H9 (cell line): ENCODE measurements around the gene USH2A. TPM values are rescaled to one million over a fixed set of nuclear protein-coding genes. Genes with fewer than 3 reads are reported as not detected.

Experiments
- DNase-seq: peaks from one replicate; pipeline ENCODE4 v3.0.0-alpha.2; 2017
- H2AFZ ChIP-seq: one replicate; pipeline ENCODE4 v1.6.1; 2013; ENCODE audit warnings: mild to moderate bottlenecking, low read length, control low read depth, moderate library complexity
- H2AK5ac ChIP-seq: 2 replicates; pipeline ENCODE4 v1.6.1; 2013; ENCODE audit warnings: low read length, control low read depth, mixed read lengths; ENCODE audit not compliant: insufficient read length
- H2BK120ac ChIP-seq: one replicate; pipeline ENCODE4 v1.6.1; 2013; ENCODE audit warnings: low read depth, mild to moderate bottlenecking, low read length, control low read depth, inconsistent platforms; ENCODE audit not compliant: poor library complexity, severe bottlenecking
- H2BK12ac ChIP-seq: 2 replicates; pipeline ENCODE4 v1.6.1; 2013; ENCODE audit warnings: low read length, control low read depth, mixed read lengths, low read depth; ENCODE audit not compliant: insufficient read length
- H2BK15ac ChIP-seq: 2 replicates; pipeline ENCODE4 v1.6.1; 2013; ENCODE audit warnings: low read depth, low read length, control low read depth
- H2BK20ac ChIP-seq: one replicate; pipeline ENCODE4 v1.6.1; 2013; ENCODE audit warnings: low read depth, mild to moderate bottlenecking, low read length, control low read depth, inconsistent platforms; ENCODE audit not compliant: poor library complexity, severe bottlenecking
- H2BK5ac ChIP-seq: 2 replicates; pipeline ENCODE4 v1.6.1; 2013; ENCODE audit warnings: low read length, control low read depth, mixed read lengths; ENCODE audit not compliant: insufficient read length
- H3K14ac ChIP-seq: 2 replicates; pipeline ENCODE4 v1.6.1; 2013; ENCODE audit warnings: low read length, control low read depth; ENCODE audit not compliant: insufficient read depth
- H3K18ac ChIP-seq: 2 replicates; pipeline ENCODE4 v1.6.1; 2013; ENCODE audit warnings: low read depth, mild to moderate bottlenecking, mixed read lengths, low read length, control low read depth; ENCODE audit not compliant: insufficient read length
- H3K23ac ChIP-seq: 2 replicates; pipeline ENCODE4 v1.6.1; 2013; ENCODE audit warnings: low read length, control low read depth, mixed read lengths, low read depth; ENCODE audit not compliant: insufficient read length
- H3K23me2 ChIP-seq: 2 replicates; pipeline ENCODE4 v1.6.1; 2013; ENCODE audit warnings: low read depth, mild to moderate bottlenecking, mixed read lengths, low read length, control low read depth; ENCODE audit not compliant: insufficient read length, poor library complexity, severe bottlenecking
- H3K27ac ChIP-seq: 2 replicates; pipeline ENCODE4 v1.5.1; 2013; ENCODE audit warnings: low read length, control low read depth, mixed read lengths, low read depth; ENCODE audit not compliant: insufficient read length
- H3K27me3 ChIP-seq: 2 replicates; pipeline ENCODE4 v1.6.1; 2013; ENCODE audit warnings: low read length, control low read depth, inconsistent platforms; ENCODE audit not compliant: insufficient read depth
- H3K4ac ChIP-seq: 2 replicates; pipeline ENCODE4 v1.6.1; 2013; ENCODE audit warnings: low read depth, mild to moderate bottlenecking, control low read depth, inconsistent platforms, low read length, moderate library complexity
- H3K4me1 ChIP-seq: 2 replicates; pipeline ENCODE4 v1.6.1; 2013; ENCODE audit warnings: low read length, control low read depth, inconsistent platforms; ENCODE audit not compliant: insufficient read depth
- H3K4me2 ChIP-seq: 2 replicates; pipeline ENCODE4 v1.6.1; 2013; ENCODE audit warnings: low read length, control low read depth, mixed read lengths; ENCODE audit not compliant: insufficient read length, insufficient read depth
- H3K56ac ChIP-seq: 2 replicates; pipeline ENCODE4 v1.6.1; 2013; ENCODE audit warnings: low read depth, mild to moderate bottlenecking, mixed read lengths, low read length, control low read depth; ENCODE audit not compliant: insufficient read length
- H3K79me1 ChIP-seq: 2 replicates; pipeline ENCODE4 v1.6.1; 2013; ENCODE audit warnings: low read depth, mild to moderate bottlenecking, moderate library complexity, low read length, control low read depth, inconsistent platforms; ENCODE audit not compliant: insufficient read depth, poor library complexity, severe bottlenecking
- H3K79me2 ChIP-seq: 2 replicates; pipeline ENCODE4 v1.6.1; 2013; ENCODE audit warnings: low read length, control low read depth, inconsistent platforms; ENCODE audit not compliant: insufficient read depth
- H3K9ac ChIP-seq: 2 replicates; pipeline ENCODE4 v1.6.1; 2013; ENCODE audit warnings: low read length, control low read depth, mixed read lengths; ENCODE audit not compliant: insufficient read length; ENCODE audit errors: extremely low read depth
- H3K9me3 ChIP-seq: one replicate; pipeline ENCODE4 v1.6.1; 2013; ENCODE audit warnings: low read depth, low read length, inconsistent platforms; ENCODE audit not compliant: control insufficient read depth
- H3T11ph ChIP-seq: one replicate; pipeline ENCODE4 v1.6.1; 2013; ENCODE audit warnings: mild to moderate bottlenecking, low read length, control low read depth, inconsistent platforms
- H4K20me1 ChIP-seq: one replicate; pipeline ENCODE4 v1.6.1; 2013; ENCODE audit not compliant: control insufficient read depth, insufficient read length, insufficient read depth
- H4K5ac ChIP-seq: 2 replicates; pipeline ENCODE4 v1.6.1; 2013; ENCODE audit warnings: low read depth, mild to moderate bottlenecking, mixed read lengths, low read length, control low read depth; ENCODE audit not compliant: insufficient read length
- H4K8ac ChIP-seq: replicated peaks from 2 replicates; pipeline ENCODE4 v1.6.1; 2013; ENCODE audit warnings: low read length, control low read depth, mixed read lengths, low read depth; ENCODE audit not compliant: insufficient read length
- H4K91ac ChIP-seq: 2 replicates; pipeline ENCODE4 v1.6.1; 2013; ENCODE audit warnings: low read depth, mild to moderate bottlenecking, moderate library complexity, mixed read lengths, low read length, control low read depth; ENCODE audit not compliant: insufficient read length
- H3K27ac Mint-ChIP-seq, 3 experiments: 2 replicates in 2 of 3; 3 replicates in 1 of 3; pipeline ENCODE4 v1.8.0; 2020 to 2021; ENCODE audit warnings: mixed read lengths in 3 of 3, mild to moderate bottlenecking in 1 of 3, moderate library complexity in 1 of 3
- H3K27me3 Mint-ChIP-seq: 2 replicates; pipeline ENCODE4 v1.8.0; 2021; ENCODE audit warnings: low read depth, mild to moderate bottlenecking, moderate library complexity, mixed read lengths
- H3K36me3 Mint-ChIP-seq, 3 experiments: 2 replicates in 2 of 3; 3 replicates in 1 of 3; pipeline ENCODE4 v1.8.0; 2020 to 2021; ENCODE audit warnings: low read depth in 3 of 3, mixed read lengths in 3 of 3; ENCODE audit not compliant: insufficient read depth in 1 of 3
- H3K4me1 Mint-ChIP-seq, 2 experiments: 2 replicates each; pipeline ENCODE4 v1.8.0; 2020; ENCODE audit warnings: mixed read lengths in 2 of 2
- H3K4me3 Mint-ChIP-seq, 2 experiments: 2 replicates in 1 of 2; 3 replicates in 1 of 2; pipeline ENCODE4 v1.8.0; 2020 to 2021; ENCODE audit warnings: mild to moderate bottlenecking in 2 of 2, mixed read lengths in 2 of 2, moderate library complexity in 1 of 2
- H3K9me3 Mint-ChIP-seq, 2 experiments: 2 replicates in 1 of 2; 3 replicates in 1 of 2; pipeline ENCODE4 v1.8.0; 2020; ENCODE audit warnings: mild to moderate bottlenecking in 2 of 2, mixed read lengths in 2 of 2, moderate library complexity in 1 of 2
- WGBS: extraction: QIAGEN DNeasy Blood & Tissue Kit; methylation state at CpG from one replicate; pipeline ENCODE4 v1.1.7; 2013; ENCODE audit warnings: missing lambda C conversion rate, low lambda C conversion rate, mixed read lengths; ENCODE audit not compliant: insufficient read length; ENCODE audit errors: extremely low coverage; 5-methylcytosine and 5-hydroxymethylcytosine counted together
- total RNA-seq: library from RNA; stranded (reverse); gene quantifications from 2 replicates; pipeline ENCODE4 v1.2.1, GENCODE V29; 2021
- TF ChIP-seq, protein P1 (sequence below): fragments of 200-600 bp; sonication (generic); conservative IDR thresholded peaks from 3 replicates; pipeline ENCODE4 v1.8.0; 2021; ENCODE audit warnings: antibody characterized with exemption, mild to moderate bottlenecking

USH2A gene
- total RNA-seq, 1 experiment from 2014 or later: 0.11 TPM

GRCh38 chr1:215631489-215631888, 791.8 kb downstream of the USH2A start:
- Histone ChIP-seq H4K91ac (no peak overlapping the region), H4K8ac (no peak overlapping the region), H2AFZ (no peak overlapping the region), H3K56ac (no peak overlapping the region), H3K9ac (no peak overlapping the region), H2BK15ac (no peak overlapping the region), H4K20me1 (no peaks in the 10 kb centered on the region), H2BK12ac (no peak overlapping the region), H3K23ac (no peak overlapping the region), H3K4me1 (no peaks in the 10 kb centered on the region; the same call in 1 of the 2 replicates), H3K27ac (no peak overlapping the region), H3K14ac (no peak overlapping the region), H3K23me2 (no peaks in the 10 kb centered on the region), H3K18ac (no peak overlapping the region), H2AK5ac (no peak overlapping the region), H3K4me2 (no peak overlapping the region), H3K79me2 (no peaks in the 10 kb centered on the region), H3K79me1 (no peaks in the 10 kb centered on the region), H2BK120ac (no peak overlapping the region), H3K4ac (no peak overlapping the region), H2BK5ac (no peak overlapping the region), H4K5ac (no peak overlapping the region), H3K27me3 (no peaks in the 10 kb centered on the region), H3K9me3 (no peaks in the 10 kb centered on the region), H2BK20ac (no peak overlapping the region), H3T11ph (no peak overlapping the region)
- peaks cover 11 to 19% of the 10 kb centered on the region in 2 experiments for H3K4me1 Mint-ChIP-seq
- no peaks in the 10 kb centered on the region for H3K27me3 Mint-ChIP-seq
- H3K27ac Mint-ChIP-seq: no peak overlapping the region
- TF ChIP-seq, protein P1, sequence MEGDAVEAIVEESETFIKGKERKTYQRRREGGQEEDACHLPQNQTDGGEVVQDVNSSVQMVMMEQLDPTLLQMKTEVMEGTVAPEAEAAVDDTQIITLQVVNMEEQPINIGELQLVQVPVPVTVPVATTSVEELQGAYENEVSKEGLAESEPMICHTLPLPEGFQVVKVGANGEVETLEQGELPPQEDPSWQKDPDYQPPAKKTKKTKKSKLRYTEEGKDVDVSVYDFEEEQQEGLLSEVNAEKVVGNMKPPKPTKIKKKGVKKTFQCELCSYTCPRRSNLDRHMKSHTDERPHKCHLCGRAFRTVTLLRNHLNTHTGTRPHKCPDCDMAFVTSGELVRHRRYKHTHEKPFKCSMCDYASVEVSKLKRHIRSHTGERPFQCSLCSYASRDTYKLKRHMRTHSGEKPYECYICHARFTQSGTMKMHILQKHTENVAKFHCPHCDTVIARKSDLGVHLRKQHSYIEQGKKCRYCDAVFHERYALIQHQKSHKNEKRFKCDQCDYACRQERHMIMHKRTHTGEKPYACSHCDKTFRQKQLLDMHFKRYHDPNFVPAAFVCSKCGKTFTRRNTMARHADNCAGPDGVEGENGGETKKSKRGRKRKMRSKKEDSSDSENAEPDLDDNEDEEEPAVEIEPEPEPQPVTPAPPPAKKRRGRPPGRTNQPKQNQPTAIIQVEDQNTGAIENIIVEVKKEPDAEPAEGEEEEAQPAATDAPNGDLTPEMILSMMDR: no peak
- H3K4me3 Mint-ChIP-seq: no peak overlapping the region
- DNase-seq: no peak
- no peaks in the 10 kb centered on the region; a peak in 1 of 5 replicates for H3K9me3 Mint-ChIP-seq
- H3K36me3 Mint-ChIP-seq: no peaks in the 10 kb centered on the region
- no CpG with 5 or more reads among the region's 3 CpGs for WGBS
